GM23248 (cell line): ENCODE results near the gene FERMT3.

Experiments
- EZH2 ChIP-seq: fragments of 200-600 bp; sonication (generic); IDR thresholded peaks from 2 replicates; pipeline ENCODE4 v1.6.1; 2018; ENCODE audit warnings: antibody characterized with exemption, mild to moderate bottlenecking; ENCODE audit not compliant: insufficient read depth, poor library complexity, severe bottlenecking
- EZH2phosphoT487 ChIP-seq: fragments of 200-600 bp; sonication (generic); IDR thresholded peaks from 2 replicates; pipeline ENCODE4 v1.6.1; 2018; ENCODE audit warnings: antibody characterized with exemption, moderate library complexity, mild to moderate bottlenecking, low read depth; ENCODE audit not compliant: insufficient read depth

DNA sequence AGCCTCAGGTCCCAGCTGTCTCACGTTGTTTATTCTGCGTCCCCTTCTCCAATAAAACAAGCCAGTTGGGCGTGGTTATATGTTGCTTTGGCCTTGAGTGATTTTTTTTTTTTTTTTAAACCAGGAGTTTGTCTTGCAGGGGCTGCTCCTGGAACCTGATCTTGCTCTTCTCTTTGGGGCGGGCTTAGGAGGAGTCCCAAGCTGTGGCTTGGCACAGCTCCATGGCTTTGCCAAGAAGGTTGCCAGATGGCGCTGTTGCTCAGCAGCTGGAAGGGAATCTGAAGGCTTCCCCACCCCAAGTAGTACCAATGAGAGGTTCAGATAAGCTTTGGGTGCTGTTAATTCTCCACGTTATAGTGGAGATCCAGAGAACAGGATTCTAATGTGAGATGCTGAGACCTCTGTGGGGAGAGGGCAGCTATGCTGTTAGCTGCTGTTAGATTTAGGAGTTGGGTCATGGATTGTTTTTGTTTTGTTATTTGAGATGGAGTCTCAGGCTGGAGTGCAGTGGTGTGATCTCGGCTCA lies 2.0 kb upstream of the FERMT3 start:
- TF ChIP-seq EZH2 (no peak), EZH2phosphoT487 (no peak)
